ENCODE results near the gene FIGNL1.

The FIGNL1 gene

DNA sequence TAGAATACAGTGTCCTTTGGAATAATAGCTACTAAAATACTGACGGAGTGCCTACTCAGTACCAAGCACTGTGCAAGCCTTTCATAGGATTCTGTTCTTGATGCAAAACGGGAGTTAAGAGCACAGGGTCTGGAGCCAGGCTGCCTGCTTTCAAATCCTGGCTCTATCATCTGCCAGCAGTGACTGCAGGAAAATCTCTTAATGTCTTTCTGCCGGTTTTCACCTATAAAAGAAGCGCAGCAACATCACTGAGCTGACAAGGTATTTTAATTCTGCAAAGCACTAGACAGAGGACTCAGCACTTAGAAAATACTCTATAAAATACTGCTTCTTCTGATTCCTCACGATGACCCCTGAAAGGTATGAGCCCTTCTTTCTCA, 659 bp downstream of the FIGNL1 start:
- Histone ChIP-seq H3K27ac (ENCODE audit: low read depth, low read length, poor library complexity, severe bottlenecking) (peak overlapping the region; percentile 31), H3K79me2 (ENCODE audit: insufficient read depth, low read length) (peaks cover 23% of the 10 kb centered on the region), H3K9ac (ENCODE audit: low read length) (peak overlapping the region; percentile 96)

DNA sequence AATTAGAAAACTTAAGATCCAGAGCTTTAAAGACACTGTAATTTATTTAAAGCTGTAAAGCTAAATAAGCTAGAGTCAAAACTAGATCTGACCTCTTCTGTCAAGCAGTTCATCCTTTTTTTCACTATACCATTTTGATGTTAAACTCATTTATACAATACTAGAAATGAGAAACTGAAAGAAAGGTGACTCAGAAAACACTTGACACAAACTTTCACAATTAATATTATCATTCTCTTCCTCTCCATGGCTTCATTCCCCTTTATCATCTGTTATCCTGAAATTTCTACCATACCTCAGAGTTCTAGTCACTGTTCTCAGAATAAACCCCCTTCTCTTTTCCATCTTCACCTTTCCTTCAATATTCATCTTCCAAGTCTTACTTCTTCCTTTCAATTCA, 1.3 kb downstream of the FIGNL1 start:
- H3K9me3 ChIP-seq (ENCODE audit: low read length): no peaks in the 10 kb centered on the region
- no peaks in the 10 kb centered on the region for H3K27me3 ChIP-seq (ENCODE audit: insufficient read depth, low read length)
- H3K4me1 ChIP-seq (ENCODE audit: insufficient read depth, low read length, severe bottlenecking): peaks cover 28% of the 10 kb centered on the region
- H3K9ac ChIP-seq (ENCODE audit: low read length): peak overlapping the region; percentile 96
- H3K27ac ChIP-seq (ENCODE audit: low read depth, low read length, poor library complexity, severe bottlenecking): no peak overlapping the region
- H3K4me3 ChIP-seq (ENCODE audit: low read depth, low read length, poor library complexity, severe bottlenecking): peak overlapping the region; percentile 90
- no peak for TF ChIP-seq EZH2 (IDR thresholded peaks at IDR 0.05; ENCODE audit: borderline replicate concordance, low read length)
- TF ChIP-seq, protein P1, sequence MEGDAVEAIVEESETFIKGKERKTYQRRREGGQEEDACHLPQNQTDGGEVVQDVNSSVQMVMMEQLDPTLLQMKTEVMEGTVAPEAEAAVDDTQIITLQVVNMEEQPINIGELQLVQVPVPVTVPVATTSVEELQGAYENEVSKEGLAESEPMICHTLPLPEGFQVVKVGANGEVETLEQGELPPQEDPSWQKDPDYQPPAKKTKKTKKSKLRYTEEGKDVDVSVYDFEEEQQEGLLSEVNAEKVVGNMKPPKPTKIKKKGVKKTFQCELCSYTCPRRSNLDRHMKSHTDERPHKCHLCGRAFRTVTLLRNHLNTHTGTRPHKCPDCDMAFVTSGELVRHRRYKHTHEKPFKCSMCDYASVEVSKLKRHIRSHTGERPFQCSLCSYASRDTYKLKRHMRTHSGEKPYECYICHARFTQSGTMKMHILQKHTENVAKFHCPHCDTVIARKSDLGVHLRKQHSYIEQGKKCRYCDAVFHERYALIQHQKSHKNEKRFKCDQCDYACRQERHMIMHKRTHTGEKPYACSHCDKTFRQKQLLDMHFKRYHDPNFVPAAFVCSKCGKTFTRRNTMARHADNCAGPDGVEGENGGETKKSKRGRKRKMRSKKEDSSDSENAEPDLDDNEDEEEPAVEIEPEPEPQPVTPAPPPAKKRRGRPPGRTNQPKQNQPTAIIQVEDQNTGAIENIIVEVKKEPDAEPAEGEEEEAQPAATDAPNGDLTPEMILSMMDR (IDR thresholded peaks at IDR 0.05; ENCODE audit: low read length): no peak
- no peaks in the 10 kb centered on the region for H3F3A ChIP-seq (ENCODE audit: insufficient read depth, low read length)
- no peak overlapping the region for H2AFZ ChIP-seq (ENCODE audit: low read length)
- no peaks in the 10 kb centered on the region for H3K9me2 ChIP-seq (ENCODE audit: low read depth, low read length)
- peak overlapping the region; percentile 86 for H3K4me2 ChIP-seq (ENCODE audit: low read length)
- H4K20me1 ChIP-seq (ENCODE audit: insufficient read depth, low read length): no peaks in the 10 kb centered on the region
- peaks cover 35% of the 10 kb centered on the region for H3K36me3 ChIP-seq (ENCODE audit: insufficient read depth, low read length)
- peaks cover 30% of the 10 kb centered on the region for H3K79me2 ChIP-seq (ENCODE audit: insufficient read depth, low read length)

More for the DNA sequence above, 659 bp downstream of the FIGNL1 start:
- peaks cover 28% of the 10 kb centered on the region for H3K36me3 ChIP-seq (ENCODE audit: insufficient read depth, low read length)
- H3K9me2 ChIP-seq (ENCODE audit: low read depth, low read length): no peaks in the 10 kb centered on the region
- H3K9me3 ChIP-seq (ENCODE audit: low read length): no peaks in the 10 kb centered on the region
- H4K20me1 ChIP-seq (ENCODE audit: insufficient read depth, low read length): no peaks in the 10 kb centered on the region
- no peak for TF ChIP-seq EZH2 (IDR thresholded peaks at IDR 0.05; ENCODE audit: borderline replicate concordance, low read length)
- TF ChIP-seq, protein P1 (IDR thresholded peaks at IDR 0.05; ENCODE audit: low read length): no peak
- H3K27me3 ChIP-seq (ENCODE audit: insufficient read depth, low read length): no peaks in the 10 kb centered on the region
- no peak overlapping the region for H2AFZ ChIP-seq (ENCODE audit: low read length)
- H3K4me1 ChIP-seq (ENCODE audit: insufficient read depth, low read length, severe bottlenecking): peaks cover 33% of the 10 kb centered on the region
- H3F3A ChIP-seq (ENCODE audit: insufficient read depth, low read length): no peaks in the 10 kb centered on the region
- peak overlapping the region; percentile 86 for H3K4me2 ChIP-seq (ENCODE audit: low read length)
- H3K4me3 ChIP-seq (ENCODE audit: low read depth, low read length, poor library complexity, severe bottlenecking): peak overlapping the region; percentile 90

DNA sequence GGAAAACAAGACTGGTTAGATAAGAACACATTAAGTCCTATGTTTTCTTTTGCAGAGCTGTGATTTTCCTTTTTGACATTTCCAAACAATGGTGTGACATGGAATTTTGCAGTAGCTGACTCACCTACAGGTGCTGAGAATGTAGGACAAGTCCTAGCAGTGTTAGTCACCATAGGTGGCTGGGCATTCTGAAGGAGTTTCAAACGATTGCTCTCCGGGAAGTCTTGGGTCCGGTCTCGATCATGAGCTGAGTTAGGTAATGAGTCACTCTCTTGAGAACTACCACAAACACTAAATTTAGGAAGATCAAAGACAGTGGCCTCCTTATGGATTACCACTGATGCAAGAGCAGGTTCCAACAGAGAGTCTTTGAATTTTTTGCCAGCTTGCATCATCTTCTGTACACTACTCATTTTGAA, 3.6 kb downstream of the FIGNL1 start:
- no peak overlapping the region for H3K27ac ChIP-seq (ENCODE audit: low read depth, low read length, poor library complexity, severe bottlenecking)
- no peaks in the 10 kb centered on the region for H3F3A ChIP-seq (ENCODE audit: insufficient read depth, low read length)
- TF ChIP-seq EZH2 (IDR thresholded peaks at IDR 0.05; ENCODE audit: borderline replicate concordance, low read length): no peak
- TF ChIP-seq, protein P1 (IDR thresholded peaks at IDR 0.05; ENCODE audit: low read length): no peak
- H3K27me3 ChIP-seq (ENCODE audit: insufficient read depth, low read length): no peaks in the 10 kb centered on the region
- H3K4me3 ChIP-seq (ENCODE audit: low read depth, low read length, poor library complexity, severe bottlenecking): no peak overlapping the region
- H3K4me2 ChIP-seq (ENCODE audit: low read length): no peak overlapping the region
- H4K20me1 ChIP-seq (ENCODE audit: insufficient read depth, low read length): no peaks in the 10 kb centered on the region
- peaks cover 55% of the 10 kb centered on the region for H3K36me3 ChIP-seq (ENCODE audit: insufficient read depth, low read length)
- peaks cover 24% of the 10 kb centered on the region for H3K4me1 ChIP-seq (ENCODE audit: insufficient read depth, low read length, severe bottlenecking)
- no peak overlapping the region for H3K9ac ChIP-seq (ENCODE audit: low read length)
- no peaks in the 10 kb centered on the region for H3K9me2 ChIP-seq (ENCODE audit: low read depth, low read length)
- H3K9me3 ChIP-seq (ENCODE audit: low read length): no peaks in the 10 kb centered on the region
- H3K79me2 ChIP-seq (ENCODE audit: insufficient read depth, low read length): peaks cover 39% of the 10 kb centered on the region
- no peak overlapping the region for H2AFZ ChIP-seq (ENCODE audit: low read length)
